Measurements from ENCODE around the gene PNP. TPM values are rescaled to one million over a fixed set of nuclear protein-coding genes. Genes with fewer than 3 reads are reported as not detected.

The PNP gene
- total and polyA plus RNA-seq, 2 of the 8 experiments (the other 6 are each of a cell fraction or from before 2014, with no cell fraction given) = 108 to 130 TPM

GRCh38 chr14:20486684-20487395, 17.6 kb downstream of the PNP start (continued):
- TF ChIP-seq PHF8 (conservative IDR thresholded peaks at IDR 0.05; ENCODE audit: low read depth, low read length) (no peak), CHD1 (IDR thresholded peaks at IDR 0.05; ENCODE audit: low read depth, low read length) (no peak), TEAD4 (IDR thresholded peaks at IDR 0.05; ENCODE audit: low read depth, low read length) (no peak), GTF2F1 (IDR thresholded peaks at IDR 0.05; ENCODE audit: borderline replicate concordance, low read depth, low read length) (no peak), TBP (IDR thresholded peaks at IDR 0.05; ENCODE audit: low read depth, low read length) (no peak)
- TF ChIP-seq, protein P1, sequence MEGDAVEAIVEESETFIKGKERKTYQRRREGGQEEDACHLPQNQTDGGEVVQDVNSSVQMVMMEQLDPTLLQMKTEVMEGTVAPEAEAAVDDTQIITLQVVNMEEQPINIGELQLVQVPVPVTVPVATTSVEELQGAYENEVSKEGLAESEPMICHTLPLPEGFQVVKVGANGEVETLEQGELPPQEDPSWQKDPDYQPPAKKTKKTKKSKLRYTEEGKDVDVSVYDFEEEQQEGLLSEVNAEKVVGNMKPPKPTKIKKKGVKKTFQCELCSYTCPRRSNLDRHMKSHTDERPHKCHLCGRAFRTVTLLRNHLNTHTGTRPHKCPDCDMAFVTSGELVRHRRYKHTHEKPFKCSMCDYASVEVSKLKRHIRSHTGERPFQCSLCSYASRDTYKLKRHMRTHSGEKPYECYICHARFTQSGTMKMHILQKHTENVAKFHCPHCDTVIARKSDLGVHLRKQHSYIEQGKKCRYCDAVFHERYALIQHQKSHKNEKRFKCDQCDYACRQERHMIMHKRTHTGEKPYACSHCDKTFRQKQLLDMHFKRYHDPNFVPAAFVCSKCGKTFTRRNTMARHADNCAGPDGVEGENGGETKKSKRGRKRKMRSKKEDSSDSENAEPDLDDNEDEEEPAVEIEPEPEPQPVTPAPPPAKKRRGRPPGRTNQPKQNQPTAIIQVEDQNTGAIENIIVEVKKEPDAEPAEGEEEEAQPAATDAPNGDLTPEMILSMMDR (IDR thresholded peaks at IDR 0.05; ENCODE audit: control extremely low read depth in 1 of 3, insufficient read depth in 1 of 3, low read depth in 1 of 3, low read length in 3 of 3) = no peak
